H1 (cell line): ENCODE measurements around the gene ERC1. TPM values are rescaled to one million over a fixed set of nuclear protein-coding genes. Genes with fewer than 3 reads are reported as not detected.

Experiments
- CTCF ChIA-PET: fragments of 300-600 bp; sonication (Branson Sonifier 250); formaldehyde crosslinking; loops from one replicate; lab custom pipeline; 2021; ENCODE audit not compliant: partially characterized antibody; lab: Charles Lee
- POLR2A ChIA-PET: fragments of 300-600 bp; sonication (Branson Sonifier 250); formaldehyde crosslinking; loops from one replicate; lab custom pipeline; 2021; ENCODE audit warnings: inconsistent platforms; ENCODE audit not compliant: partially characterized antibody; lab: Charles Lee
- DNase-seq, 2 experiments: peaks; one replicate each; pipeline versions ENCODE4 v3.0.0 to v3.0.0-alpha.2; 2010 to 2022; ENCODE audit warnings: low spot score in 2 of 2, low read depth in 1 of 2, mixed read lengths in 1 of 2
- FAIRE-seq: peaks from 2 replicates; lab custom pipeline; 2011; peaks lifted over from hg19 to GRCh38; lab: Jason Lieb, UNC
- H2AFZ ChIP-seq: 2 replicates; pipeline ENCODE4 v1.8.1; 2012; ENCODE audit warnings: low read length, inconsistent platforms
- H2AK5ac ChIP-seq: 2 replicates; pipeline ENCODE4 v1.6.1; 2013; ENCODE audit warnings: low read depth, low read length
- H2BK120ac ChIP-seq: replicated peaks from 2 replicates; pipeline ENCODE3; 2013; ENCODE audit warnings: low read depth, low read length, inconsistent platforms
- H2BK12ac ChIP-seq: 2 replicates; pipeline ENCODE4 v1.6.1; 2013; ENCODE audit warnings: low read depth, low read length
- H2BK15ac ChIP-seq: 2 replicates; pipeline ENCODE4 v1.6.1; 2013; ENCODE audit warnings: low read length
- H2BK20ac ChIP-seq: 2 replicates; pipeline ENCODE4 v1.6.1; 2013; ENCODE audit warnings: low read length
- H2BK5ac ChIP-seq: 2 replicates; pipeline ENCODE4 v1.6.1; 2013; ENCODE audit warnings: low read depth, low read length
- H3K14ac ChIP-seq: 2 replicates; pipeline ENCODE4 v1.6.1; 2013; ENCODE audit warnings: inconsistent platforms; ENCODE audit not compliant: insufficient read length
- H3K18ac ChIP-seq: 2 replicates; pipeline ENCODE4 v1.6.1; 2013; ENCODE audit warnings: low read length; ENCODE audit errors: extremely low read depth
- H3K23ac ChIP-seq: 2 replicates; pipeline ENCODE4 v1.6.1; 2013; ENCODE audit warnings: inconsistent platforms; ENCODE audit not compliant: insufficient read length
- H3K23me2 ChIP-seq: 2 replicates; pipeline ENCODE4 v1.6.1; 2013; ENCODE audit warnings: low read depth, low read length
- H3K27ac ChIP-seq: 2 replicates; pipeline ENCODE4 v1.6.1; 2011; ENCODE audit warnings: low read depth, low read length, inconsistent platforms
- H3K27me3 ChIP-seq, 4 experiments: replicated peaks in 1 of 4; 1 replicate in 1 of 4; 2 replicates in 3 of 4; pipeline versions ENCODE4 v1.6.1 to v1.8.1; 2011 to 2013; ENCODE audit warnings: low read length in 3 of 4, mild to moderate bottlenecking in 3 of 4, inconsistent platforms in 2 of 4, mixed read lengths in 2 of 4, moderate library complexity in 1 of 4; ENCODE audit not compliant: control insufficient read depth in 3 of 4, insufficient read depth in 3 of 4; ENCODE audit errors: extremely low read depth in 1 of 4
- H3K36me3 ChIP-seq, 4 experiments: 2 replicates each; pipeline versions ENCODE4 v1.6.1 to v1.8.1; 2011 to 2013; ENCODE audit warnings: mild to moderate bottlenecking in 4 of 4, low read length in 3 of 4, moderate library complexity in 2 of 4, control low read depth in 1 of 4, inconsistent platforms in 1 of 4; ENCODE audit not compliant: insufficient read depth in 4 of 4, control insufficient read depth in 2 of 4
- H3K4ac ChIP-seq: replicated peaks from 2 replicates; pipeline ENCODE3; 2013; ENCODE audit warnings: low read length, low read depth, mixed read lengths, inconsistent platforms; ENCODE audit not compliant: insufficient read length
- H3K4me1 ChIP-seq, 4 experiments: replicated peaks in 1 of 4; 1 replicate in 1 of 4; 2 replicates in 3 of 4; pipeline versions ENCODE4 v1.6.1 to v1.8.1; 2011 to 2013; ENCODE audit warnings: low read length in 3 of 4, inconsistent platforms in 2 of 4, mixed read lengths in 1 of 4; ENCODE audit not compliant: insufficient read depth in 4 of 4, control insufficient read depth in 3 of 4
- H3K4me2 ChIP-seq, 2 experiments: 2 replicates each; pipeline versions ENCODE4 v1.6.1 to v1.8.1; 2011 to 2013; ENCODE audit warnings: low read depth in 2 of 2, low read length in 2 of 2, control low read depth in 1 of 2, inconsistent platforms in 1 of 2, mild to moderate bottlenecking in 1 of 2; ENCODE audit not compliant: insufficient read depth in 1 of 2
- H3K4me3 ChIP-seq, 4 experiments: fragments of 200-600, 300-600 bp in 1 of 4; sonication (generic), shearing (Covaris generic), sonication (Bioruptor Twin) in 1 of 4; 2 replicates each; pipeline versions ENCODE4 v1.5.1 to v1.8.1; 2011 to 2016; ENCODE audit warnings: low read length in 4 of 4, low read depth in 3 of 4, control low read depth in 2 of 4, inconsistent platforms in 2 of 4, mild to moderate bottlenecking in 2 of 4, mixed read lengths in 1 of 4, moderate library complexity in 1 of 4; ENCODE audit not compliant: insufficient read depth in 2 of 4; ENCODE audit errors: extremely low read depth in 1 of 4
- H3K56ac ChIP-seq: replicated peaks from 2 replicates; pipeline ENCODE3; 2013; ENCODE audit warnings: low read depth, mild to moderate bottlenecking, mixed read lengths, low read length, inconsistent platforms; ENCODE audit not compliant: insufficient read length
- H3K79me1 ChIP-seq: 2 replicates; pipeline ENCODE4 v1.6.1; 2013; ENCODE audit warnings: low read depth, low read length, control low read depth
- H3K79me2 ChIP-seq, 2 experiments: 2 replicates each; pipeline versions ENCODE4 v1.6.1 to v1.8.1; 2012 to 2013; ENCODE audit warnings: low read length in 2 of 2, mild to moderate bottlenecking in 2 of 2, inconsistent platforms in 1 of 2; ENCODE audit not compliant: insufficient read depth in 2 of 2, control insufficient read depth in 1 of 2
- H3K9ac ChIP-seq, 4 experiments: replicated peaks in 1 of 4; 1 replicate in 1 of 4; 2 replicates in 3 of 4; pipeline versions ENCODE4 v1.6.1 to v1.8.1; 2011 to 2013; ENCODE audit warnings: low read depth in 3 of 4, low read length in 3 of 4, control low read depth in 2 of 4, mild to moderate bottlenecking in 2 of 4, moderate library complexity in 2 of 4, inconsistent platforms in 1 of 4; ENCODE audit errors: extremely low read depth in 1 of 4
- H3K9me3 ChIP-seq, 2 experiments: 2 replicates each; pipeline versions ENCODE4 v1.6.1 to v1.8.1; 2012 to 2013; ENCODE audit warnings: mild to moderate bottlenecking in 2 of 2, moderate library complexity in 2 of 2, control low read depth in 1 of 2, inconsistent platforms in 1 of 2, low read depth in 1 of 2, low read length in 1 of 2, mixed read lengths in 1 of 2; ENCODE audit not compliant: insufficient read depth in 2 of 2
- H4K20me1 ChIP-seq, 2 experiments: replicated peaks in 1 of 2; 2 replicates each; pipeline versions ENCODE3 to v1.8.1; 2011 to 2013; ENCODE audit warnings: inconsistent platforms in 2 of 2, low read length in 2 of 2, mild to moderate bottlenecking in 1 of 2; ENCODE audit not compliant: insufficient read depth in 2 of 2, control insufficient read depth in 1 of 2
- H4K5ac ChIP-seq: 2 replicates; pipeline ENCODE4 v1.6.1; 2013; ENCODE audit warnings: low read length, low read depth, mixed read lengths, inconsistent platforms; ENCODE audit not compliant: insufficient read length
- H4K8ac ChIP-seq: 2 replicates; pipeline ENCODE4 v1.8.0; 2013; ENCODE audit warnings: mild to moderate bottlenecking, moderate library complexity, low read length, inconsistent platforms; ENCODE audit not compliant: insufficient read depth; ENCODE audit errors: extremely low read depth
- H4K91ac ChIP-seq: replicated peaks from 2 replicates; pipeline ENCODE3; 2013; ENCODE audit warnings: low read length, mixed read lengths, inconsistent platforms; ENCODE audit not compliant: insufficient read length
- CBX5 ChIP-seq: fragments of 300-800, 300-1000 bp; sonication (generic); IDR thresholded peaks from 2 replicates; pipeline ENCODE4 v1.7.1; 2016; ENCODE audit warnings: antibody characterized with exemption, low read length, low read depth
- CEBPB ChIP-seq: IDR thresholded peaks from 2 replicates; pipeline ENCODE4 v1.6.1; 2012; ENCODE audit warnings: low read depth, low read length
- HDAC6 ChIP-seq: IDR thresholded peaks from one replicate; pipeline ENCODE4 v1.7.1; 2012; ENCODE audit warnings: low read depth, mild to moderate bottlenecking, inconsistent platforms, low read length, moderate library complexity
- JUN ChIP-seq: IDR thresholded peaks from 2 replicates; pipeline ENCODE4 v1.6.1; 2011; ENCODE audit warnings: low read depth, mild to moderate bottlenecking, improper control_type of control experiment, low read length
- MAFK ChIP-seq: IDR thresholded peaks from 2 replicates; pipeline ENCODE4 v1.6.1; 2012; ENCODE audit warnings: low read depth, mild to moderate bottlenecking, improper control_type of control experiment, low read length
- NRF1 ChIP-seq: IDR thresholded peaks from 2 replicates; pipeline ENCODE4 v1.6.1; 2011; ENCODE audit warnings: mild to moderate bottlenecking, low read depth, low read length, improper control_type of control experiment
- POLR2A ChIP-seq, 2 experiments: IDR thresholded peaks; 1 replicate in 1 of 2; 2 replicates in 1 of 2; pipeline ENCODE4 v1.6.1; 2011; ENCODE audit warnings: low read depth in 2 of 2, low read length in 2 of 2, mild to moderate bottlenecking in 2 of 2; ENCODE audit errors: control extremely low read depth in 1 of 2
- SIN3A ChIP-seq, 2 experiments: IDR thresholded peaks in 1 of 2; conservative IDR thresholded peaks in 1 of 2; 2 replicates each; pipeline ENCODE4 v1.6.1; 2011 to 2012; ENCODE audit warnings: low read length in 2 of 2, improper control_type of control experiment in 1 of 2, low read depth in 1 of 2, mild to moderate bottlenecking in 1 of 2
- WGBS, 2 experiments: shearing (Covaris generic) in 1 of 2; methylation state at CpG; one replicate each; pipeline versions ENCODE4 v1.1.6 to v1.1.7; 2013 to 2015; ENCODE audit warnings: low lambda C conversion rate in 2 of 2, mixed read lengths in 2 of 2, inconsistent platforms in 1 of 2, low coverage in 1 of 2, missing lambda C conversion rate in 1 of 2; ENCODE audit not compliant: insufficient replicate concordance in 2 of 2, insufficient coverage in 1 of 2, insufficient read length in 1 of 2; ENCODE audit errors: extremely low coverage in 1 of 2, missing lambda C conversion rate in 1 of 2; 5-methylcytosine and 5-hydroxymethylcytosine counted together
- polyA plus RNA-seq, 7 experiments: library from polyadenylated mRNA; depleted of rRNA in 3 of 7; stranded (reverse) in 5 of 7; unstranded in 2 of 7; fragments of >200 nt in 5 of 7; fragments of 200-250 nt in 2 of 7; gene quantifications; 1 replicate in 5 of 7; 2 replicates in 1 of 7; 4 replicates in 1 of 7; pipeline versions ENCODE4 v1.2.1 to v1.2.3, GENCODE V29; 2011 to 2013; ENCODE audit warnings: missing spikeins in 2 of 7, mixed read lengths in 2 of 7
- total RNA-seq: library from RNA; stranded (reverse); fragmentation: NEBNext Ultra II Directional; extraction: Animal tissue kit (Norgen Biotek cat#: 25700); gene quantifications from 2 replicates; pipeline ENCODE4 v1.2.1, GENCODE V29; 2021

The ERC1 gene
- total and polyA plus RNA-seq, 2 of the 8 experiments (the other 6 are each of a cell fraction or from before 2014, with no cell fraction given): 7.8 to 45.7 TPM

- no peak overlapping the region for H4K8ac ChIP-seq
- no peak overlapping the region for H4K91ac ChIP-seq
- peaks cover 0 to 1% of the 10 kb centered on the region in 2 experiments for H4K20me1 ChIP-seq
- no peaks in the 10 kb centered on the region; a peak in 2 of 4 replicates for H3K9me3 ChIP-seq
- no peak overlapping the region for H2BK20ac ChIP-seq
- no peaks in the 10 kb centered on the region for H3K79me1 ChIP-seq
- no peak overlapping the region for H3K9ac ChIP-seq
- POLR2A ChIA-PET: no interaction called here
- no peak overlapping the region for H3K18ac ChIP-seq
- TF ChIP-seq HDAC6 (no peak), CEBPB (no peak), POLR2A (IDR thresholded peaks at IDR 0.05; ENCODE audit: control extremely low read depth in 1 of 2, low read depth in 2 of 2, low read length in 2 of 2) (no peak), SIN3A (conservative IDR thresholded peaks at IDR 0.05 in 1 of 2, IDR thresholded peaks at IDR 0.05 in 1 of 2; ENCODE audit: low read depth in 1 of 2, low read length in 2 of 2) (no peak), CBX5 (no peak), JUN (no peak), MAFK (no peak), NRF1 (no peak)
- TF ChIP-seq, all 59 proteins: peak for 0
- Histone ChIP-seq H3K27ac (no peak overlapping the region), H2BK120ac (no peak overlapping the region), H3K79me2 (peaks cover 0 to 43% of the 10 kb centered on the region in 2 experiments; a peak in 2 of 4 replicates), H2BK5ac (no peak overlapping the region), H3K56ac (no peak overlapping the region), H3K4ac (no peak overlapping the region), H3K23ac (no peak overlapping the region), H3K36me3 (no peaks in the 10 kb centered on the region), H2BK12ac (no peak overlapping the region), H3K27me3 (no peaks in the 10 kb centered on the region), H2BK15ac (no peak overlapping the region), H3K4me1 (peaks cover 0 to 3% (median 0%) of the 10 kb centered on the region in 4 experiments; a peak in 2 of 7 replicates), H3K23me2 (peaks cover 1% of the 10 kb centered on the region; the same call in 1 of the 2 replicates), H2AK5ac (no peak overlapping the region), H3K4me3 (no peak overlapping the region), H4K5ac (no peak overlapping the region), H3K14ac (no peak overlapping the region), H2AFZ (no peak overlapping the region), H3K4me2 (no peak overlapping the region)
- CTCF ChIA-PET: interaction anchor here (0.6 to 2.0 kb wide), 6 partner anchors 12 to 137 kb away, joined by 3 to 5 read pairs (median 3); no protein-coding TSS in a partner anchor
- FAIRE-seq (no peak), DNase-seq (no peak)
- WGBS, 2 experiments: 90% methylated on average over 3 of the region's 3 CpGs; no CpG with 5 or more reads in 1 of the 2 experiments
Measured at GRCh38 chr12:1065629-1066028, 74.6 kb downstream of the ERC1 start.
